ENCODE data around the gene OR2M7.

- no peak for TF ChIP-seq CTCF (IDR thresholded peaks at IDR 0.05; ENCODE audit: low read depth, low read length, poor library complexity, severe bottlenecking)
- no peak for TF ChIP-seq EZH2phosphoT487 (IDR thresholded peaks at IDR 0.05; ENCODE audit: borderline replicate concordance, low read length)
Measured at GRCh38 chr1:248359415-248359814, 35.0 kb upstream of the OR2M7 start.
